NCI-H2171 treated with DMSO at 0.1 percent for 48 hours (cell line): ENCODE measurements around the gene OSBPL5.

Source experiments
- DNase-seq: peaks from one replicate; lab custom pipeline; 2025; lab: John Stamatoyannopoulos, UW

Gene OSBPL5

GRCh38 chr11:3133261-3134217 lies 31.6 kb downstream of the OSBPL5 start:
- DNase-seq, result no peak

GRCh38 chr11:3132831-3133260 lies 32.3 kb downstream of the OSBPL5 start:
- DNase-seq, result peak; percentile 11

- no peak for DNase-seq
These were observed 32.8 kb downstream of the OSBPL5 start for GRCh38 chr11:3132271-3132781.

GRCh38 chr11:3131330-3131941 lies 33.7 kb downstream of the OSBPL5 start:
- no peak for DNase-seq

- peak; percentile 80 for DNase-seq
These were observed 34.6 kb downstream of the OSBPL5 start for GRCh38 chr11:3130269-3131071.

- DNase-seq, result no peak
These were observed 35.4 kb downstream of the OSBPL5 start for GRCh38 chr11:3129591-3130268.

- no peak for DNase-seq
These were observed 35.9 kb downstream of the OSBPL5 start for GRCh38 chr11:3129181-3129590.

- DNase-seq, result no peak
These were observed 36.5 kb downstream of the OSBPL5 start for GRCh38 chr11:3128356-3129180.

GRCh38 chr11:3127706-3128355 lies 37.3 kb downstream of the OSBPL5 start:
- DNase-seq, result no peak

- DNase-seq, result no peak
These were observed 38.0 kb downstream of the OSBPL5 start for GRCh38 chr11:3126901-3127691.

GRCh38 chr11:3126207-3126865 lies 38.8 kb downstream of the OSBPL5 start:
- DNase-seq, result no peak

- DNase-seq, result no peak
These were observed 40.3 kb downstream of the OSBPL5 start for GRCh38 chr11:3124821-3125220.

- DNase-seq, result no peak
These were observed 41.1 kb downstream of the OSBPL5 start for GRCh38 chr11:3123761-3124733.

GRCh38 chr11:3123305-3123704 lies 41.8 kb downstream of the OSBPL5 start:
- DNase-seq, result peak; percentile 73

GRCh38 chr11:3122775-3123201 lies 42.3 kb downstream of the OSBPL5 start:
- no peak for DNase-seq

GRCh38 chr11:3121931-3122774 lies 43.0 kb downstream of the OSBPL5 start:
- no peak for DNase-seq

- DNase-seq, result no peak
These were observed 43.7 kb downstream of the OSBPL5 start for GRCh38 chr11:3121416-3121815.
